Keratinocyte (primary cell): ENCODE measurements around the gene CCSER1. TPM values are rescaled to one million over a fixed set of nuclear protein-coding genes. Genes with fewer than 3 reads are reported as not detected.

Experiments used
- DNase-seq: peaks from one replicate; pipeline ENCODE4 v3.0.0-alpha.2; 2011; ENCODE audit warnings: low read depth, missing footprints, low spot score
- FAIRE-seq: peaks from 2 replicates; lab custom pipeline; 2011; peaks lifted over from hg19 to GRCh38; lab: Jason Lieb, UNC
- H2AFZ ChIP-seq: 2 replicates; pipeline ENCODE4 v1.6.0; 2012; ENCODE audit warnings: low read length, control low read depth, inconsistent platforms; ENCODE audit not compliant: control insufficient read depth
- H3K27ac ChIP-seq: 2 replicates; pipeline ENCODE4 v1.5.1; 2011; ENCODE audit warnings: low read length; ENCODE audit not compliant: control insufficient read depth, insufficient read depth
- H3K27me3 ChIP-seq: 3 replicates; pipeline ENCODE4 v1.6.0; 2011; ENCODE audit warnings: low read length; ENCODE audit not compliant: control insufficient read depth, insufficient read depth; ENCODE audit errors: extremely low read depth
- H3K36me3 ChIP-seq, 2 experiments: 2 replicates in 1 of 2; 3 replicates in 1 of 2; pipeline ENCODE4 v1.5.1; 2011; ENCODE audit warnings: low read length in 2 of 2, mild to moderate bottlenecking in 1 of 2; ENCODE audit not compliant: control insufficient read depth in 2 of 2, insufficient read depth in 2 of 2; ENCODE audit errors: extremely low read depth in 1 of 2
- H3K4me1 ChIP-seq: 3 replicates; pipeline ENCODE4 v1.5.1; 2011; ENCODE audit warnings: low read length; ENCODE audit not compliant: control insufficient read depth, insufficient read depth; ENCODE audit errors: extremely low read depth
- H3K4me2 ChIP-seq: 3 replicates; pipeline ENCODE4 v1.6.0; 2011; ENCODE audit warnings: low read depth, low read length; ENCODE audit not compliant: control insufficient read depth, insufficient read depth; ENCODE audit errors: extremely low read depth
- H3K4me3 ChIP-seq, 3 experiments: fragments of 200-600 bp in 1 of 3; sonication (generic) in 1 of 3; 2 replicates in 2 of 3; 3 replicates in 1 of 3; pipeline ENCODE4 v1.5.1; 2011 to 2016; ENCODE audit warnings: low read length in 3 of 3, mild to moderate bottlenecking in 3 of 3, control low read depth in 2 of 3, inconsistent platforms in 1 of 3, low read depth in 1 of 3, mixed read lengths in 1 of 3, mixed run types in 1 of 3, moderate library complexity in 1 of 3; ENCODE audit not compliant: control insufficient read depth in 2 of 3, insufficient read depth in 2 of 3; ENCODE audit errors: extremely low read depth in 1 of 3
- H3K79me2 ChIP-seq: 2 replicates; pipeline ENCODE4 v1.6.0; 2012; ENCODE audit warnings: low read length; ENCODE audit not compliant: control insufficient read depth, insufficient read depth
- H3K9ac ChIP-seq: 3 replicates; pipeline ENCODE4 v1.6.0; 2011; ENCODE audit warnings: low read length; ENCODE audit not compliant: control insufficient read depth, insufficient read depth; ENCODE audit errors: extremely low read depth
- H3K9me1 ChIP-seq: 3 replicates; pipeline ENCODE4 v1.6.0; 2011; ENCODE audit warnings: low read length; ENCODE audit not compliant: control insufficient read depth, insufficient read depth; ENCODE audit errors: extremely low read depth
- H3K9me3 ChIP-seq: 2 replicates; pipeline ENCODE4 v1.5.1; 2012; ENCODE audit warnings: low read depth, low read length; ENCODE audit not compliant: control insufficient read depth
- H4K20me1 ChIP-seq: 3 replicates; pipeline ENCODE4 v1.6.0; 2011; ENCODE audit warnings: low read length; ENCODE audit not compliant: control insufficient read depth, insufficient read depth; ENCODE audit errors: extremely low read depth
- EZH2 ChIP-seq: IDR thresholded peaks from one replicate; pipeline ENCODE4 v1.6.1; 2012; ENCODE audit warnings: inconsistent platforms, mild to moderate bottlenecking, low read length, moderate library complexity
- dilution Hi-C: fragments of 300-500 bp; cut with MboI; formaldehyde crosslinking; loops from one replicate; pipeline ENCODE4 v1.7.0; 2020; ENCODE audit warnings: low sequenced_read_pairs; ENCODE audit not compliant: extremely low pct_ligation_motif_present
- polyA plus RNA-seq, 5 experiments: library from polyadenylated mRNA; depleted of rRNA in 3 of 5; stranded (reverse) in 3 of 5; stranded (forward) in 1 of 5; unstranded in 1 of 5; fragments of >200 nt; gene quantifications; 1 replicate in 1 of 5; 2 replicates in 3 of 5; 3 replicates in 1 of 5; pipeline versions ENCODE4 v1.2.1 to v1.2.3, GENCODE V29; 2011 to 2012; ENCODE audit warnings: missing spikeins in 2 of 5, low read depth in 1 of 5, low replicate concordance in 1 of 5
- TF ChIP-seq, protein P1 (sequence below), 3 experiments: IDR thresholded peaks in 1 of 3; conservative IDR thresholded peaks in 1 of 3; optimal IDR thresholded peaks in 1 of 3; 2 replicates in 2 of 3; 3 replicates in 1 of 3; pipeline versions ENCODE3 to v1.5.1; 2011; ENCODE audit warnings: low read length in 3 of 3, mild to moderate bottlenecking in 3 of 3, moderate library complexity in 2 of 3, control low read depth in 1 of 3, inconsistent platforms in 1 of 3; ENCODE audit not compliant: insufficient read depth in 2 of 3; ENCODE audit errors: extremely low read depth in 1 of 3

Gene CCSER1
- polyA plus RNA-seq, 1 donor (not counting 4 experiments of a cell fraction or from before 2014, with no cell fraction given) = 1.2 TPM

DNA sequence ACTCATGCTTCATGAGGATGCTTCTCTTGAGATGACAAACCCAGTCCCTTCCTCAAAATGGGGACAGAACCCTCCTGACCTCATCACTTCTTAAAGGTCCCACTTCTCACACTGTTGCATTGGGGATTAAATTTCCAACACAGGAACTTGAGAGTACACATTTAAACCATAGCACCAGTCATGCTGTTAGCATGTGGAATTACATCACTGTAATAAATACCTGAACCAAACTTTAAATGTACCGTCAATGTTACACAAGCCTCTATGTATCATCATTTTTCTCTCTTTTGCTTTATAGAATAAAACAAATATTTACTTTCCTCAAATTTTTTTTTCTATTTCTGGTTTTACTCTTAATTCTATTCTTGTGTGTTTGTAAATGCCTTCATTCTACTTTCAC is 448.2 kb downstream of the CCSER1 start:
- no peak overlapping the region for H3K9ac ChIP-seq
- no peaks in the 10 kb centered on the region for H3K9me1 ChIP-seq
- H3K9me3 ChIP-seq = no peaks in the 10 kb centered on the region
- dilution Hi-C loops = no loop called here
- no peak overlapping the region for H2AFZ ChIP-seq
- no peaks in the 10 kb centered on the region for H3K36me3 ChIP-seq
- H3K27me3 ChIP-seq = no peaks in the 10 kb centered on the region
- no peak overlapping the region for H3K4me2 ChIP-seq
- no peak overlapping the region for H3K27ac ChIP-seq
- no peaks in the 10 kb centered on the region for H3K4me1 ChIP-seq
- H3K4me3 ChIP-seq = no peak overlapping the region
- FAIRE-seq (no peak), DNase-seq (no peak)
- H4K20me1 ChIP-seq = no peaks in the 10 kb centered on the region
- no peaks in the 10 kb centered on the region for H3K79me2 ChIP-seq
- TF ChIP-seq, protein P1, sequence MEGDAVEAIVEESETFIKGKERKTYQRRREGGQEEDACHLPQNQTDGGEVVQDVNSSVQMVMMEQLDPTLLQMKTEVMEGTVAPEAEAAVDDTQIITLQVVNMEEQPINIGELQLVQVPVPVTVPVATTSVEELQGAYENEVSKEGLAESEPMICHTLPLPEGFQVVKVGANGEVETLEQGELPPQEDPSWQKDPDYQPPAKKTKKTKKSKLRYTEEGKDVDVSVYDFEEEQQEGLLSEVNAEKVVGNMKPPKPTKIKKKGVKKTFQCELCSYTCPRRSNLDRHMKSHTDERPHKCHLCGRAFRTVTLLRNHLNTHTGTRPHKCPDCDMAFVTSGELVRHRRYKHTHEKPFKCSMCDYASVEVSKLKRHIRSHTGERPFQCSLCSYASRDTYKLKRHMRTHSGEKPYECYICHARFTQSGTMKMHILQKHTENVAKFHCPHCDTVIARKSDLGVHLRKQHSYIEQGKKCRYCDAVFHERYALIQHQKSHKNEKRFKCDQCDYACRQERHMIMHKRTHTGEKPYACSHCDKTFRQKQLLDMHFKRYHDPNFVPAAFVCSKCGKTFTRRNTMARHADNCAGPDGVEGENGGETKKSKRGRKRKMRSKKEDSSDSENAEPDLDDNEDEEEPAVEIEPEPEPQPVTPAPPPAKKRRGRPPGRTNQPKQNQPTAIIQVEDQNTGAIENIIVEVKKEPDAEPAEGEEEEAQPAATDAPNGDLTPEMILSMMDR (optimal IDR thresholded peaks at IDR 0.05 in 1 of 3, IDR thresholded peaks at IDR 0.05 in 1 of 3, conservative IDR thresholded peaks at IDR 0.05 in 1 of 3; ENCODE audit: extremely low read depth in 1 of 3, insufficient read depth in 2 of 3, low read length in 3 of 3) = no peak
- TF ChIP-seq EZH2 = no peak

DNA sequence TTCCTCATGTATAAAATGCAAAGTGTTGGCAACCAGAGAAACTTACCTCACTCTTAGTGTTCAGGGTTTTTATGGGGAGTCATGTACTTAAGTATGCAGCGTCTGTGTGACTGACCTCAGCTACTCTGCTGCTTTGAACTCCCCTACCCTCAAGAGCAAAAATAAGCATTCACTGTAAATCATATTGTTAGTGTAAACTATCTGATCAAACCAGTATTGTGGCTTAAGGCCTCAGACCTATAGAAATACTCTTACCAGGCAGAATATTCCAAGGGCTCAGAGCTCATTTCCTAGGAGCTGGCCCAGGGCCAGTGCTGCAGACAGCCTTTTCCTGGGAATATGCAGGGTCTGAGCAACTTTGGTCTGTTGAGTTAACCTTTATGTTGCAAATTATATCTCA is 453.1 kb downstream of the CCSER1 start:
- no peaks in the 10 kb centered on the region for H3K27me3 ChIP-seq
- no peak overlapping the region for H3K4me2 ChIP-seq
- dilution Hi-C loops = no loop called here
- no peak overlapping the region for H3K4me3 ChIP-seq
- no peaks in the 10 kb centered on the region for H3K9me1 ChIP-seq
- DNase-seq (no peak), FAIRE-seq (no peak)
- H2AFZ ChIP-seq = no peak overlapping the region
- no peaks in the 10 kb centered on the region for H3K9me3 ChIP-seq
- no peaks in the 10 kb centered on the region for H3K4me1 ChIP-seq
- H3K36me3 ChIP-seq = no peaks in the 10 kb centered on the region
- no peak for TF ChIP-seq EZH2
- TF ChIP-seq, protein P1 (optimal IDR thresholded peaks at IDR 0.05 in 1 of 3, IDR thresholded peaks at IDR 0.05 in 1 of 3, conservative IDR thresholded peaks at IDR 0.05 in 1 of 3; ENCODE audit: extremely low read depth in 1 of 3, insufficient read depth in 2 of 3, low read length in 3 of 3) = no peak
- H3K79me2 ChIP-seq = no peaks in the 10 kb centered on the region
- no peak overlapping the region for H3K9ac ChIP-seq
- H3K27ac ChIP-seq = no peak overlapping the region
- no peaks in the 10 kb centered on the region for H4K20me1 ChIP-seq
